Calu3 (cell line): Measurements from ENCODE around the gene TEX51. TPM values are rescaled to one million over a fixed set of nuclear protein-coding genes. Genes with fewer than 3 reads are reported as not detected.

Source experiments
- BruUV-seq: library from RNA; stranded (reverse); fragments of 400-500 nt; replicated peaks from 2 replicates; lab custom pipeline; 2021; lab: Mats Ljungman, UMichigan
- CTCF ChIA-PET: fragments of 300-600 bp; sonication (Branson Sonifier 250); formaldehyde crosslinking; loops from one replicate; lab custom pipeline; 2022; ENCODE audit warnings: antibody characterized with exemption; lab: Charles Lee
- DNase-seq: peaks from one replicate; pipeline ENCODE4 v3.0.0; 2022
- H3K27ac Mint-ChIP-seq: one replicate; pipeline ENCODE4 v1.8.0; 2022; ENCODE audit warnings: mixed read lengths; ENCODE audit not compliant: unreplicated experiment
- H3K27me3 Mint-ChIP-seq: one replicate; pipeline ENCODE4 v1.8.0; 2022; ENCODE audit warnings: mixed read lengths; ENCODE audit not compliant: unreplicated experiment
- H3K36me3 Mint-ChIP-seq: one replicate; pipeline ENCODE4 v1.8.0; 2022; ENCODE audit warnings: mild to moderate bottlenecking, moderate library complexity, mixed read lengths; ENCODE audit not compliant: insufficient read depth, unreplicated experiment
- H3K4me1 Mint-ChIP-seq: one replicate; pipeline ENCODE4 v1.8.0; 2022; ENCODE audit warnings: mild to moderate bottlenecking, low read depth, mixed read lengths; ENCODE audit not compliant: unreplicated experiment
- H3K4me3 Mint-ChIP-seq: one replicate; pipeline ENCODE4 v1.8.0; 2022; ENCODE audit warnings: mild to moderate bottlenecking, low read depth, moderate library complexity, mixed read lengths; ENCODE audit not compliant: unreplicated experiment
- H3K9me3 Mint-ChIP-seq: one replicate; pipeline ENCODE4 v1.8.0; 2022; ENCODE audit warnings: low read depth, mixed read lengths; ENCODE audit not compliant: unreplicated experiment
- CTCF ChIP-seq: fragments of 200-600 bp; IDR thresholded peaks from one replicate; pipeline ENCODE4 v1.8.0; 2022; ENCODE audit warnings: antibody characterized with exemption; ENCODE audit not compliant: unreplicated experiment
- intact Hi-C: fragments of 100-400 bp; cut with micrococcal nuclease; formaldehyde crosslinking; loops from one replicate; pipeline ENCODE4 v1.10.0; 2022; ENCODE audit not compliant: unreplicated experiment
- total RNA-seq: library from RNA; stranded (reverse); gene quantifications from 2 replicates; pipeline ENCODE4 v1.2.3, GENCODE V29; 2022

The TEX51 gene
- total RNA-seq, 1 experiment from 2014 or later: not detected

GRCh38 chr2:126885751-126886210, 12.9 kb upstream of the TEX51 start:
- Mint-ChIP-seq H3K36me3 (no peaks in the 10 kb centered on the region), H3K4me3 (no peak overlapping the region), H3K4me1 (no peaks in the 10 kb centered on the region), H3K27ac (no peak overlapping the region), H3K9me3 (no peaks in the 10 kb centered on the region), H3K27me3 (peaks cover 6% of the 10 kb centered on the region)
- no TSS peak for BruUV-seq
- no peak for TF ChIP-seq CTCF
- intact Hi-C loops: no loop called here
- no peak for DNase-seq
- CTCF ChIA-PET: no interaction called here

DNA sequence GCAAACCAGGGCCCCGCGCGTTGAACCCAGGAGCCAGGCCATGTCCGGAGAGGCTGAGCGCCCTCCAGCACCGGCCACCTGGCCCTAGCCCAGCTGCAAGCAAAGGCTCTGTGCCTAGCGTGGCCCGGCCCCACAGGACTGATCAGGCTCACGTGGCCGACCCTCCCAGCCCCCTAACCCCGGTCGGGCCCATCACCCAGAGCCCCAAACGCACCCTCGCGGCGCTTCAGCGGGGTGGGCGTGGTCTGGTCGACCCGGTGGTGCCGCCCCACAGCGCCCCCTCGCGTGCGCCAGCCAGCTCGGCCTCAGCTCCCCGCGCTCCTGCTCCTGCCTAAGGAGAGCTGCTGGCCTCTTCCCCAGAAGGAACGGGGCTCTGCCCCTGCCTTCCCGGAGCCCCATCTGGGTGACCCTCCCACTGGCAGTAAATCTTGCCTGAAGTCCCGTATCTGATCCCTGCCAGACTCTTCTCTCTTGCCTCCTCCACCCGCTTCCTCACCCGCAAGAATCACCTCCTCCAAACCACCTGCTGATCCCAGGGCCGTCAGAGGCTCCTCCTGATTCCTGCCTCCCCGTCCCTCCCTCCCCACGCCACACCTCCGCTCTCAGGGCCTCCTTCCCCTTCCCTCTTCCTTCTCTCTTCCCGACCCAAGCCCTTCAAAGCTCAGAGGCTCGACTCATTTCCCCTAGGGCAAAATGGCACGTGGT, 12.3 kb upstream of the TEX51 start:
- no peak for TF ChIP-seq CTCF
- intact Hi-C loops: no loop called here
- no peak overlapping the region for H3K27ac Mint-ChIP-seq
- BruUV-seq: no TSS peak
- CTCF ChIA-PET: no interaction called here
- no peak for DNase-seq
- H3K27me3 Mint-ChIP-seq: peaks cover 12% of the 10 kb centered on the region
- no peaks in the 10 kb centered on the region for H3K9me3 Mint-ChIP-seq
- no peak overlapping the region for H3K4me3 Mint-ChIP-seq
- H3K4me1 Mint-ChIP-seq: no peaks in the 10 kb centered on the region
- H3K36me3 Mint-ChIP-seq: no peaks in the 10 kb centered on the region

DNA sequence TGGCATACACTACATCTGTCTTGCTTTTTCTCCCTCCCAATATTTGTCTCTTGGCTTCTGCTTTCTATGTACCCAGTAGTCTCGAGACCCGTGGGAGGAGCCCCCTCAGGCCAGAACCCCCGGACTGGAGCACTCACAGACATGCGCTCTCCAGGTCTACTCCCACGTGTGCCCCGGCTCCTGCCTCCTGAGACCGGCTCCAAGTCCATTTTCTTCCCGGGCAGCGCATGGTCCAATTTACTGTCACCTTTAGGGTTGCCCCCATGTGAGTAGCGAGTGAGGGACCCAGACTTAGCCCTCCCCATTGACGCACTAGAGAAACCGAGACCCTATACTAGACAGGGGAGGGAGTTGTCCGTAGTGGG, 11.8 kb upstream of the TEX51 start:
- intact Hi-C loops: no loop called here
- no peak for TF ChIP-seq CTCF
- Mint-ChIP-seq H3K27ac (no peak overlapping the region), H3K36me3 (no peaks in the 10 kb centered on the region), H3K27me3 (peaks cover 17% of the 10 kb centered on the region), H3K4me1 (no peaks in the 10 kb centered on the region), H3K9me3 (no peaks in the 10 kb centered on the region), H3K4me3 (no peak overlapping the region)
- no peak for DNase-seq
- no TSS peak for BruUV-seq
- CTCF ChIA-PET: no interaction called here

GRCh38 chr2:126887506-126887905, 11.2 kb upstream of the TEX51 start:
- DNase-seq: no peak
- H3K4me3 Mint-ChIP-seq: no peak overlapping the region
- no peaks in the 10 kb centered on the region for H3K36me3 Mint-ChIP-seq
- BruUV-seq: no TSS peak
- TF ChIP-seq CTCF: no peak
- CTCF ChIA-PET: no interaction called here
- peaks cover 18% of the 10 kb centered on the region for H3K27me3 Mint-ChIP-seq
- intact Hi-C loops: no loop called here
- no peak overlapping the region for H3K27ac Mint-ChIP-seq
- H3K4me1 Mint-ChIP-seq: no peaks in the 10 kb centered on the region
- no peaks in the 10 kb centered on the region for H3K9me3 Mint-ChIP-seq
